Hematopoietic multipotent progenitor cell treated with erythropoietin and hydrocortisone succinate and interleukin-3 and kit ligand, for 15 days (in vitro differentiated cells): ENCODE results near the gene BEAN1.

Experiments used
- DNase-seq: peaks from one replicate; pipeline ENCODE4 v3.0.0-alpha.2; 2015; ENCODE audit warnings: low spot score

Gene BEAN1

GRCh38 chr16:66427036-66427860, at the start of gene BEAN1:
Gene BEAN1, plus strand, starts transcription at chr16:66427295. Its CDS starts 10,382 bp downstream, at chr16:66437677.
- DNase-seq = no peak

GRCh38 chr16:66377324-66377723, 49.8 kb upstream of the BEAN1 start:
- no peak for DNase-seq

GRCh38 chr16:66378741-66379570, 48.1 kb upstream of the BEAN1 start:
- no peak for DNase-seq

- DNase-seq = no peak
Measured at GRCh38 chr16:66379571-66379941, 47.5 kb upstream of the BEAN1 start.

GRCh38 chr16:66380421-66380820, 46.7 kb upstream of the BEAN1 start:
- DNase-seq = no peak

GRCh38 chr16:66381585-66382170, 45.4 kb upstream of the BEAN1 start:
- no peak for DNase-seq

- DNase-seq = no peak
Measured at GRCh38 chr16:66382171-66382965, 44.7 kb upstream of the BEAN1 start.

GRCh38 chr16:66382966-66383299, 44.2 kb upstream of the BEAN1 start:
- DNase-seq = no peak

- no peak for DNase-seq
Measured at GRCh38 chr16:66383551-66383950, 43.5 kb upstream of the BEAN1 start.

GRCh38 chr16:66385415-66385814, 41.7 kb upstream of the BEAN1 start:
- DNase-seq = no peak

- DNase-seq = no peak
Measured at GRCh38 chr16:66386629-66387622, 40.2 kb upstream of the BEAN1 start.

- no peak for DNase-seq
Measured at GRCh38 chr16:66387817-66388332, 39.2 kb upstream of the BEAN1 start.

- DNase-seq = no peak
Measured at GRCh38 chr16:66388350-66389139, 38.5 kb upstream of the BEAN1 start.

- no peak for DNase-seq
Measured at GRCh38 chr16:66389256-66390176, 37.6 kb upstream of the BEAN1 start.

GRCh38 chr16:66390346-66391108, 36.6 kb upstream of the BEAN1 start:
- no peak for DNase-seq

GRCh38 chr16:66391726-66392670, 35.1 kb upstream of the BEAN1 start:
- no peak for DNase-seq
